Smooth muscle cell (in vitro differentiated cells): ENCODE measurements around the gene AIMP1. TPM values are rescaled to one million over a fixed set of nuclear protein-coding genes. Genes with fewer than 3 reads are reported as not detected.

Experiments
- DNase-seq: peaks from one replicate; lab custom pipeline; 2025; ENCODE audit not compliant: unreplicated experiment; lab: John Stamatoyannopoulos, UW
- H2AFZ ChIP-seq: fragments of 200-600 bp; sonication (generic); 2 replicates; pipeline ENCODE4 v1.6.0; 2016; ENCODE audit warnings: antibody characterized with exemption, low read depth, mild to moderate bottlenecking
- H3F3A ChIP-seq: fragments of 200-600 bp; sonication (generic); 2 replicates; pipeline ENCODE4 v1.6.0; 2017; ENCODE audit warnings: antibody characterized with exemption, low read depth
- H3K27ac ChIP-seq: fragments of 200-600 bp; sonication (generic); 2 replicates; pipeline ENCODE4 v1.5.1; 2016; ENCODE audit warnings: low read depth, mild to moderate bottlenecking
- H3K27me3 ChIP-seq: fragments of 200-600 bp; sonication (generic); 2 replicates; pipeline ENCODE4 v1.6.1; 2016; ENCODE audit warnings: low read depth, mild to moderate bottlenecking
- H3K36me3 ChIP-seq: fragments of 200-600 bp; sonication (generic); 2 replicates; pipeline ENCODE4 v1.5.1; 2016; ENCODE audit warnings: low read depth
- H3K4me1 ChIP-seq: fragments of 200-600 bp; sonication (generic); 2 replicates; pipeline ENCODE4 v1.5.1; 2016; ENCODE audit warnings: low read depth
- H3K4me2 ChIP-seq: fragments of 200-600 bp; sonication (generic); 2 replicates; pipeline ENCODE4 v1.6.0; 2016; ENCODE audit warnings: mild to moderate bottlenecking
- H3K4me3 ChIP-seq: fragments of 200-600 bp; sonication (generic); 2 replicates; pipeline ENCODE4 v1.5.1; 2016; ENCODE audit warnings: mild to moderate bottlenecking
- H3K79me2 ChIP-seq: fragments of 200-600 bp; sonication (generic); 2 replicates; pipeline ENCODE4 v1.6.0; 2016; ENCODE audit warnings: low read depth, mild to moderate bottlenecking
- H3K9ac ChIP-seq: fragments of 200-600 bp; sonication (generic); 2 replicates; pipeline ENCODE4 v1.6.0; 2016; ENCODE audit warnings: low read depth
- H3K9me3 ChIP-seq: fragments of 200-600 bp; sonication (generic); replicated peaks from 2 replicates; pipeline ENCODE4 v1.5.1; 2016; ENCODE audit warnings: low read depth
- H4K20me1 ChIP-seq: fragments of 200-600 bp; sonication (generic); 2 replicates; pipeline ENCODE4 v1.6.0; 2016; ENCODE audit warnings: low read depth
- CTCF ChIP-seq: fragments of 200-600 bp; sonication (generic); IDR thresholded peaks from 2 replicates; pipeline ENCODE4 v1.5.1; 2017; ENCODE audit warnings: borderline replicate concordance, mild to moderate bottlenecking, antibody characterized with exemption; ENCODE audit not compliant: insufficient read depth, poor library complexity, severe bottlenecking
- WGBS: methylation state at CpG from one replicate; pipeline ENCODE4 v1.1.7; 2016; ENCODE audit warnings: low lambda C conversion rate; 5-methylcytosine and 5-hydroxymethylcytosine counted together
- polyA plus RNA-seq: library from polyadenylated mRNA; unstranded; fragments of >200 nt; fragmentation: Nextera tagmentation; extraction: Ambion mirVana; gene quantifications from 2 replicates; pipeline ENCODE4 v1.2.1, GENCODE V29; 2016
- total RNA-seq: library from RNA; depleted of rRNA; stranded (reverse); fragments of >200 nt; gene quantifications from 2 replicates; pipeline ENCODE4 v1.2.3, GENCODE V29; 2014

The AIMP1 gene
- total and polyA plus RNA-seq, 2 experiments from 2014 or later, result 35.1 to 58.5 TPM

GRCh38 chr4:106358899-106359298, 42.5 kb downstream of the AIMP1 start:
- no peak overlapping the region for H3K9ac ChIP-seq
- H3K27me3 ChIP-seq, result no peaks in the 10 kb centered on the region
- no peak overlapping the region for H3K27ac ChIP-seq
- H4K20me1 ChIP-seq, result no peaks in the 10 kb centered on the region
- H3K4me3 ChIP-seq, result no peak overlapping the region
- no peak for TF ChIP-seq CTCF
- H3K79me2 ChIP-seq, result no peaks in the 10 kb centered on the region
- no peak overlapping the region for H2AFZ ChIP-seq
- H3F3A ChIP-seq, result no peaks in the 10 kb centered on the region
- no peaks in the 10 kb centered on the region for H3K36me3 ChIP-seq
- H3K4me2 ChIP-seq, result no peak overlapping the region
- H3K4me1 ChIP-seq, result no peaks in the 10 kb centered on the region
- WGBS, result 68% methylated on average over 1 of the region's 1 CpG
- DNase-seq, result no peak
- H3K9me3 ChIP-seq, result no peaks in the 10 kb centered on the region

GRCh38 chr4:106362086-106362825, 45.9 kb downstream of the AIMP1 start:
- Histone ChIP-seq H3K36me3 (no peaks in the 10 kb centered on the region), H3K79me2 (no peaks in the 10 kb centered on the region), H4K20me1 (no peaks in the 10 kb centered on the region), H3K27me3 (no peaks in the 10 kb centered on the region), H3K4me1 (peaks cover 4% of the 10 kb centered on the region), H2AFZ (no peak overlapping the region), H3K9ac (no peak overlapping the region), H3K27ac (no peak overlapping the region), H3K4me3 (no peak overlapping the region), H3F3A (peaks cover 16% of the 10 kb centered on the region), H3K9me3 (no peaks in the 10 kb centered on the region), H3K4me2 (no peak overlapping the region)
- TF ChIP-seq CTCF, result no peak
- WGBS, result 98% methylated on average over 3 of the region's 3 CpGs
- DNase-seq, result no peak

- no peaks in the 10 kb centered on the region for H3K9me3 ChIP-seq
- peak overlapping the region; percentile 73 for H3K27ac ChIP-seq
- DNase-seq, result no peak
- no peak for TF ChIP-seq CTCF
- H3K4me3 ChIP-seq, result no peak overlapping the region
- no peak overlapping the region for H3K9ac ChIP-seq
- no peaks in the 10 kb centered on the region for H3K36me3 ChIP-seq
- H2AFZ ChIP-seq, result peak overlapping the region; percentile 76
- peaks cover 16% of the 10 kb centered on the region for H3F3A ChIP-seq
- peaks cover 4% of the 10 kb centered on the region for H3K4me1 ChIP-seq
- WGBS, result 74% methylated on average over 1 of the region's 1 CpG
- no peaks in the 10 kb centered on the region for H3K79me2 ChIP-seq
- H3K27me3 ChIP-seq, result no peaks in the 10 kb centered on the region
- H3K4me2 ChIP-seq, result no peak overlapping the region
- H4K20me1 ChIP-seq, result no peaks in the 10 kb centered on the region
Measured at GRCh38 chr4:106364282-106364681, 47.9 kb downstream of the AIMP1 start.

- H3K9ac ChIP-seq, result no peak overlapping the region
- H2AFZ ChIP-seq, result peak overlapping the region; percentile 56
- H3K4me3 ChIP-seq, result no peak overlapping the region
- H3K4me2 ChIP-seq, result peak overlapping the region; percentile 65
- TF ChIP-seq CTCF, result no peak
- no peaks in the 10 kb centered on the region for H3K36me3 ChIP-seq
- peaks cover 4% of the 10 kb centered on the region for H3K4me1 ChIP-seq
- peak overlapping the region; percentile 73 for H3K27ac ChIP-seq
- H3K79me2 ChIP-seq, result no peaks in the 10 kb centered on the region
- H3F3A ChIP-seq, result peaks cover 16% of the 10 kb centered on the region
- H3K27me3 ChIP-seq, result no peaks in the 10 kb centered on the region
- no peaks in the 10 kb centered on the region for H3K9me3 ChIP-seq
- 76% methylated on average over 1 of the region's 1 CpG for WGBS
- DNase-seq, result no peak
- H4K20me1 ChIP-seq, result no peaks in the 10 kb centered on the region
Measured at GRCh38 chr4:106365613-106366012, 49.3 kb downstream of the AIMP1 start.
